Measurements from ENCODE around the gene ZP1. TPM values are rescaled to one million over a fixed set of nuclear protein-coding genes. Genes with fewer than 3 reads are reported as not detected.

The ZP1 gene
- total and polyA plus RNA-seq, 2 of the 4 experiments (the other 2 are of a cell fraction), result 0.18 to 1.6 TPM

- TF ChIP-seq SMC3 (IDR thresholded peaks at IDR 0.05; ENCODE audit: low read depth, low read length), result no peak
- TF ChIP-seq, protein P1, sequence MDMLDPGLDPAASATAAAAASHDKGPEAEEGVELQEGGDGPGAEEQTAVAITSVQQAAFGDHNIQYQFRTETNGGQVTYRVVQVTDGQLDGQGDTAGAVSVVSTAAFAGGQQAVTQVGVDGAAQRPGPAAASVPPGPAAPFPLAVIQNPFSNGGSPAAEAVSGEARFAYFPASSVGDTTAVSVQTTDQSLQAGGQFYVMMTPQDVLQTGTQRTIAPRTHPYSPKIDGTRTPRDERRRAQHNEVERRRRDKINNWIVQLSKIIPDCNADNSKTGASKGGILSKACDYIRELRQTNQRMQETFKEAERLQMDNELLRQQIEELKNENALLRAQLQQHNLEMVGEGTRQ (IDR thresholded peaks at IDR 0.05; ENCODE audit: low read depth, low read length), result no peak
- TF ChIP-seq CTCF (conservative IDR thresholded peaks at IDR 0.05; ENCODE audit: low read depth, low read length), result no peak
- no peak for TF ChIP-seq MAZ (IDR thresholded peaks at IDR 0.05; ENCODE audit: borderline replicate concordance, low read depth, low read length)
- TF ChIP-seq FOS (IDR thresholded peaks at IDR 0.05; ENCODE audit: low read depth, low read length), result no peak
- no peak for TF ChIP-seq RFX5 (IDR thresholded peaks at IDR 0.05; ENCODE audit: low read depth, low read length)
- no peak for TF ChIP-seq CHD1 (IDR thresholded peaks at IDR 0.05; ENCODE audit: low read depth, low read length)
- no peak for TF ChIP-seq POLR2A (IDR thresholded peaks at IDR 0.05; ENCODE audit: low read depth, low read length)
- Histone ChIP-seq H2BK15ac (ENCODE audit: low read depth, low read length) (no peak overlapping the region), H3K4me3 (ENCODE audit: insufficient read depth, low read depth, low read length) (no peak overlapping the region), H4K5ac (ENCODE audit: low read depth, low read length) (no peak overlapping the region), H2AK5ac (ENCODE audit: low read depth, low read length) (no peak overlapping the region; the same call in 1 of the 2 replicates), H3K56ac (ENCODE audit: extremely low read depth, insufficient read depth, low read length) (no peak overlapping the region), H3K4me1 (ENCODE audit: control insufficient read depth, insufficient read depth, low read length) (peaks cover 7% of the 10 kb centered on the region), H3K9me1 (ENCODE audit: insufficient read depth, low read length) (peaks cover 2% of the 10 kb centered on the region; the same call in 1 of the 2 replicates), H3K18ac (ENCODE audit: low read depth, low read length) (no peak overlapping the region), H2BK120ac (ENCODE audit: low read depth, low read length) (no peak overlapping the region), H3K9me3 (ENCODE audit: control insufficient read depth, insufficient read depth, low read length) (no peaks in the 10 kb centered on the region), H3K36me3 (ENCODE audit: control insufficient read depth, insufficient read depth, low read length) (no peaks in the 10 kb centered on the region), H3K27ac (ENCODE audit: insufficient read depth, low read length) (no peak overlapping the region), H4K8ac (ENCODE audit: low read depth in 2 of 2, low read length in 2 of 2) (no peak overlapping the region), H4K20me1 (ENCODE audit: insufficient read depth, low read length) (no peaks in the 10 kb centered on the region), H3K79me1 (ENCODE audit: low read depth in 1 of 2, low read length in 2 of 2) (no peaks in the 10 kb centered on the region), H3K27me3 (ENCODE audit: control insufficient read depth, insufficient read depth, low read length) (peaks cover 7% of the 10 kb centered on the region; the same call in 1 of the 2 replicates), H4K91ac (ENCODE audit: insufficient read depth, low read depth, low read length) (no peak overlapping the region), H2AFZ (replicated peaks; ENCODE audit: low read length, poor library complexity) (peak overlapping the region; percentile 1), H3K9ac (ENCODE audit: low read depth, low read length) (no peak overlapping the region), H2BK5ac (ENCODE audit: low read depth, low read length, poor library complexity, severe bottlenecking) (no peak overlapping the region), H2AK9ac (replicated peaks; ENCODE audit: low read depth, low read length, poor library complexity) (peak overlapping the region; percentile 87), H3K23ac (ENCODE audit: low read depth, low read length) (no peak overlapping the region; the same call in 1 of the 2 replicates), H3K4me2 (ENCODE audit: low read depth, low read length) (no peak overlapping the region), H3K14ac (replicated peaks; ENCODE audit: low read depth, low read length) (no peak overlapping the region), H2BK20ac (ENCODE audit: low read depth, low read length) (no peak overlapping the region), H3K4ac (ENCODE audit: low read depth, low read length) (no peak overlapping the region)
- CTCF ChIA-PET, result no interaction called here
- dilution Hi-C loops (cut with HindIII; ENCODE audit: low sequenced_read_pairs, unreplicated experiment) (no loop called here), intact Hi-C loops (cut with micrococcal nuclease) (no loop called here), in situ Hi-C loops (cut with MboI; ENCODE audit: low sequenced_read_pairs) (no loop called here)
- DNase-seq (no peak), ATAC-seq (ENCODE audit: low read depth) (no peak)
- no TSS peak for BruUV-seq (replicated peaks)
- POLR2A ChIA-PET (ENCODE audit: unreplicated experiment), result no interaction called here
- 100% methylated on average over 1 of the region's 4 CpGs; no CpG with 5 or more reads in 1 of the 2 experiments for WGBS, 2 experiments (ENCODE audit: extremely low coverage in 2 of 2, insufficient read length in 1 of 2)
Observed at GRCh38 chr11:60858731-60859464, 8.4 kb upstream of the ZP1 start.
